ENCODE measurements around the gene DBN1.

The DBN1 gene

GRCh38 chr5:177442066-177442826 is 31.2 kb downstream of the DBN1 start:
- no peak for DNase-seq

- no peak for DNase-seq
These were observed 32.2 kb downstream of the DBN1 start for GRCh38 chr5:177440990-177441780.

- peak; percentile 75 for DNase-seq
These were observed 33.0 kb downstream of the DBN1 start for GRCh38 chr5:177440211-177440989.

- DNase-seq = no peak
These were observed 33.8 kb downstream of the DBN1 start for GRCh38 chr5:177439518-177440053.

- DNase-seq = no peak
These were observed 35.0 kb downstream of the DBN1 start for GRCh38 chr5:177438468-177438867.

GRCh38 chr5:177437623-177438022 is 35.8 kb downstream of the DBN1 start:
- no peak for DNase-seq

- no peak for DNase-seq
These were observed 37.4 kb downstream of the DBN1 start for GRCh38 chr5:177435847-177436536.

- DNase-seq = no peak
These were observed 38.3 kb downstream of the DBN1 start for GRCh38 chr5:177434942-177435738.

- peak; percentile 63 for DNase-seq
These were observed 39.0 kb downstream of the DBN1 start for GRCh38 chr5:177434437-177434836.

GRCh38 chr5:177433658-177434217 is 39.7 kb downstream of the DBN1 start:
- DNase-seq = no peak

GRCh38 chr5:177432839-177433657 is 40.4 kb downstream of the DBN1 start:
- DNase-seq = no peak

- DNase-seq = no peak
These were observed 41.1 kb downstream of the DBN1 start for GRCh38 chr5:177432143-177432838.

- peak; percentile 82 for DNase-seq
These were observed 41.9 kb downstream of the DBN1 start for GRCh38 chr5:177431317-177432142.

GRCh38 chr5:177430972-177431316 is 42.5 kb downstream of the DBN1 start:
- peak; percentile 27 for DNase-seq

- no peak for DNase-seq
These were observed 43.1 kb downstream of the DBN1 start for GRCh38 chr5:177430140-177430951.

- DNase-seq = peak; percentile 90
These were observed 44.0 kb downstream of the DBN1 start for GRCh38 chr5:177429248-177430040.

- no peak for DNase-seq
These were observed 44.7 kb downstream of the DBN1 start for GRCh38 chr5:177428574-177429217.
